Dermis microvascular lymphatic vessel endothelial cell (primary cell): ENCODE results near the gene NMNAT3. TPM values are rescaled to one million over a fixed set of nuclear protein-coding genes. Genes with fewer than 3 reads are reported as not detected.
"Not testable (repeated sequence)": the region's sequence is repeated elsewhere in the genome, so short reads cannot be mapped to it uniquely, and the experiment has no call there.

Experiments
- DNase-seq, 2 donors: peaks; one replicate each; pipeline versions ENCODE4 v3.0.0 to v3.0.0-alpha.2; 2010; ENCODE audit warnings: low read depth in 2 of 2
- total RNA-seq: library from RNA; depleted of rRNA; stranded (reverse); fragments of >200 nt; gene quantifications from 2 replicates; pipeline ENCODE4 v1.2.1, GENCODE V29; 2014

The NMNAT3 gene
- total RNA-seq, 1 donor from 2014 or later, result 0.77 TPM

DNA sequence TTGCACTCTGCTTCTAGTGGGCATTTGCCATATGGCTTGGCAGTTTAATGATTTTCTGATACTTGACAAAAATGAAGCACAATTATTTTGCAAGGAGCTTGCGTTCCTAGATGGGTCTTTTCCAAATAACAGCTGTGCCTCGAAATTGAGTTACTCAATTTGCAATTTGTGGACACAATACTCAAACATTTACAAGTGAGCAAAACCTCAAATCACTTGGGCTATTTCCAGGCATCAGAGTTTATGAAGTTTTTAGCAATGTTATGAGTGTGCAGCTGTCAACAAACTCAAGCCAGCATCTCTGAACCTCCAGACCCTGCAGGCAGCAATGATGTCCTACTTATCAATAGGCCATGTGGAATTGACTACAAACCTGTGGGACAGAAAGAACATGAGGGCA is 41.3 kb downstream of the NMNAT3 start:
- no peak for DNase-seq

DNA sequence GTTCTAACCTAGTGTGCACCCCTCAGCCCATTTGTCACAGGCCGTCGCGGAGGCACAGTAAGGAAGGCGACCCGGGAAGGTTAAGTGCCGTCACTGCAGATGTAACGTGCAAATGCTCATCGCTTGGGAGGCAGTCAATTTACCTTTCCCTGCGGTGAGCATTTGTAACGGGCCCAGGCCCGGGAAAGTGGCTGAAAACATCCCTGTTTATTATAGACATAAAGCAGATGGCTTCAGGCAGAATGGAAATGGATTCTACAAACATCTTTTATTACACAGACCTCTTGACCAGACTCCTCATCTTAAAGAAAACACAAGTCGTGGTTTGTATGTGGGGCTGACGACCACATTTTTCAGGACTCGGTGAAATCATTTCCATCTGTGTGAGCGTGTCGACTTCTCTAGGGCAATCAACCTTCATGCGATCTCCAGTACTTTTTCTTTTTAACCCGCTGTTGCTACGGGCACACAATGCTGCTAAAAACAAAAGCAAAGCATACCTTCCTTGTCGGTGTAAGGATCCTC is 43.6 kb downstream of the NMNAT3 start:
- DNase-seq, result no peak

DNA sequence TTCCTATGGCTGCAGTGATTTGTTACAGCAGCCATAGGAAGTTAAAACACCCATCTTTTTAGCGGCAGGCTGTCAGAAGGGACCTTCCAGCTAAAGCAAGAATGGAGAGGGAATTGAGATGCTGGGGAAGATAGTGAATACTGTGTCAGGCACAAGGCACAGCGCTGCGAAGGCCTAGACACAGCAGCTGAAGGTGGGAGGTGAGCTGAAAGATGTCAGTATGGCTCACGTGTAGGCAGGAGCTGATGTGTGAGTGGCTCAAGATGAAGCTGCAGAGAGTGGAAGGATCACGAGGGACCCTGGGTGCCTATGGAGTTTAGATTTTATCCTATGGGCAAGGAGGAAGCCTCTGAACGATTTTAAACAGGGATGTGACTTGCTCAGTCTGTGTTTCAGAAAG is 44.3 kb downstream of the NMNAT3 start:
- no peak for DNase-seq

DNA sequence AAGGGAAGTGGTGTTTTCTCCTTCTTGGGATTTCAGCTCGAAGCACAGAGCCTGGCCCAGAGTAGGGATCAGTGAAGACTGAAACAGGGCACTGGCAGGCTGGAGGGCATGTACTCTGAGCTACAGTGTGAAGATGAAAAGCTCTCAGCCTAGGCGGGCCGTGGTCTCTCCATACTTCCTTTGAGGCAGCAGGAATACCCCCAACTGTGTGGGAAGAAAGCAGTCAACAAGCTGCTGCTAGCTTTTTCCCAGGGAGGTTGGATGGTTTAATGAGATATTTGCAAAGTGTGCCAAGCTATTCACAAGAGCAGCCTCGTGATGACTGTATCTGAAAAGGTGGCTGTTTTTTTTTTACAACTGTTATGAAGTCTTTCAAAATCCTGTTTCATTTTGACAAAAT is 47.2 kb downstream of the NMNAT3 start:
- DNase-seq, result no peak

DNA sequence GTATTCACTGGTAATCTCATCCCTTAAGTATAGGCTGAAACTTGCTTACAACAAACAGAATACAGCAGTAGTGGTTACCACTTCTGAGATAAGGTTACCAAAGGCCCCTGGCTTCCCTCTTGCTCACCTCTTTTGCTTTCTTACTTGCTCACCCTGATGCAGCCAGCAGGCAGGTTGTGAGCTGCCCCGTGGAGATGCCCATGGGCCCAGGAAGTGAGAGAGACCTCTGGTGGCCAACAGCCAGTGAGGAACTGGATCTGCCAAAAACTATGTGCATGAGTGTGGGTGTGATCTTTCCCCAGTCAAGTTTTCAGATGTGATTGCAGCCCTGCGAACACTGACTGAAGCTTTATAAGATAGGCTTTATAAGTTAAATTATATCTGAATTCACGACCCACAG is 48.7 kb downstream of the NMNAT3 start:
- no peak for DNase-seq

DNA sequence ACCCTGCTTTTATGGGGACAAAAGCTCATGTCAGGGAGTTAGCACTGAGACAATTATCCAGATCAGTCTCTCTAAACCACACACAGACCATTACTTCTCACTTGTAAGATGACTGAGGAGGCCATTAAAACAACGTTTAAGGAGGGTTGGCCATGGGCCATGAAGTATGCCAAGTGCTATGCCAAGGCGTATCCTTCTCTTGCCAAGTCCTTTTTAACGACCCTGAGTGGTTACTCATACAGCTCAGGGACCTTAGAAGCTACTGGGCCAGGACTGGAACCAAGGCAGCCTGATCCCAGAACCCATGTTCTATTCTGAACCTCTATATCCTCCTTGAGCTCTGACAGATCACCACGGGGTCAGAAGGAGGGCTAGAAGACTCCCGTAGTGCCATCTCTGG is 50.0 kb downstream of the NMNAT3 start:
- no peak for DNase-seq

DNA sequence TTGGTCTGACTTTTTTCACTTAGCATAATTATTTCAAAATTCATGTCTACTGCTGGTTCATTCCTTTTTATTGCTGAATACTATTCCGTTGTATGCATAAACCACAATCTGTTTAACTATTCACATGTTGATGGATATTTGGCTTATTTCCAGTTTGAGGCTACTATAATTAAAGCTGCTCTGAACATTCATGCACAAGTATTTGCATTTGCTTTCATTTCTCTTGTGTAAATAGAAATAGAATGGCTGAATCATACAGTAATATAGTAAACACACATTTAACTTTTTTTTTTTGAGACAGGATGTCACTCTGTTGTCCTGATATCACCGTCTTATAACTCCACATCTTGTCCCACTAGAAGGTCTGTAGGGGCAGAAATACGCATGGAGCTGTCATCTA is 57.3 kb downstream of the NMNAT3 start:
- DNase-seq, result no peak

DNA sequence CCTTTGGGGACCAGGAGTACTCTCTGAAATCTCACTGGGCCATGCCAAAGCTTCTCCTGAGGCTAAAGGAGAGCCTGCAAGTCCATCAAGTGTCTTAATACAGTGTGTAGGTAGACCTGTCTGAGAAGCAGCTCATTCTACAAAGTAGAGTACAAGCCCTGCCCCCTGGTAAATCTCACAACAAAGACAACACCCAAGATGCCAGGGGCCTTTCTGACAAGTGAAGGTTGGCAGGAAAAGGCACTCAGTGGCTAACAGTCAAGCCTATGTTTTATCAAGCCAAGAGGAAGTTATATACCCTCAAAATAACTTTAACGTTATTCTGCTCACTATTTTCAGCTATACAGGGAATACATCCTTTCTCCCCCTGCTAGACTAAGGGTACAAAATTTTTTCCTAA is 58.3 kb downstream of the NMNAT3 start:
- no peak for DNase-seq

DNA sequence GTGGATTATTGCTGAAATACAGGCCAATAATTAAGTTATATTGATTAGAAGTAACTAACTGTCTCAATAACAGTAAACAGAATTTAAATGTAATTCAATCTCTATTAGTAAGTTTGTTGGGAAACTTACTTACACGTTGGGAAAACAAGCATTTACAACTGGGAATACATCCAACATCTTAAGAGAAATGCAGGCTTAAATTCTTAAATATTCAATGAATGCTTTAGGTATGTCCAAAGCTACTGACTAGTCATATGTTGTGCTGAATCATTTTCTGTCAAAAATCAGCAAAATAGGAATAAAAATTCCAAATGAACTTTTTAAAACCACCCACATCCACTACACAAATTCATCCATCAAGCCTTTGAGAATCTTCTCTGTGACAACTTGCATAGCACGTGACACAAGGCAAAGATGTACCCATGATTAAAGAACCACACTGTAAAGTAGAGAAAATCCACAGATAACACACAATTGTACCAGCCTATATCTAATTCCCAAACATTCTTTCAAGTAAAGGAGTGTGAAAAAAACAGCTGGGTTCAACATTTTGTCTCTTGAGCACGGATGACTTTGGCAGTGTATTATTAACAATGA is 60.0 kb downstream of the NMNAT3 start:
- DNase-seq, result no peak

DNA sequence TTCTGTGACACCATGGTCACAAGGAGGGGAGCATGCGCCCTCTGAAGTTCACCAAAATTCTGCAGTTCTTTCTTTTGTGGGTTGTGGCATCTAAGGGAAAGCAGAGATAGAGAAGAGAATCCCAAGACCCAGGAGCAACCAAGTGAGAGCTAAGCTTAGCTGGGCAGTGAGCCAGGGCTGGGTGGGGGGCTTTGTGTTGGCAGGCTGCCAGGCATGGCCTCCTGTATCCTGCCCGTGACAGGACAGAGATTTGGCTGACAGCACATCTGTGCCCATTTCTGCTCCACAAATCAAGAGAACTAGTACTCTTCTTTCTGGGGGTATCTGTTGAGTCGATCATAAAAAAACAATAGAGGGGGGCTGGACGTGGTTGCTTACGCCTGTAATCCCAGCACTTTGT is 66.2 kb downstream of the NMNAT3 start:
- no peak for DNase-seq

DNA sequence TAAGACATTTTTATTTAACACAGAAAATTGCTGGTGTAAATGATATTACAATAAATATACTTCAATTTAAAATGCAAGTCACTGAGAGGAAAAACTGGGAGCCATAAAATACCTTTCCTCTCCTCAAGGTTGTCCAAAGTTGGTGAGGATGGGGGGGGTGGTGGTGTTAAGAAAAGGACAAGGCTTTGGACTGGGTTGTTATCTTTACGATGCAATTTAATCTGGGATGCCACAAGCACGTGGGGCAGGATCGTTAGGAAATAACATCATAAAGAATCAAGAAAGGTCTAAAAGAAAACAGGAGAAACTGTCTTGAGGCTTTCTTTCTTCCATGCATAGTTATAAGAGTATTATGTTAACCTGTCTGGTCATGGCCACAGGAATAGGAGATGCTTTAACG is 66.9 kb downstream of the NMNAT3 start:
- DNase-seq, result no peak

DNA sequence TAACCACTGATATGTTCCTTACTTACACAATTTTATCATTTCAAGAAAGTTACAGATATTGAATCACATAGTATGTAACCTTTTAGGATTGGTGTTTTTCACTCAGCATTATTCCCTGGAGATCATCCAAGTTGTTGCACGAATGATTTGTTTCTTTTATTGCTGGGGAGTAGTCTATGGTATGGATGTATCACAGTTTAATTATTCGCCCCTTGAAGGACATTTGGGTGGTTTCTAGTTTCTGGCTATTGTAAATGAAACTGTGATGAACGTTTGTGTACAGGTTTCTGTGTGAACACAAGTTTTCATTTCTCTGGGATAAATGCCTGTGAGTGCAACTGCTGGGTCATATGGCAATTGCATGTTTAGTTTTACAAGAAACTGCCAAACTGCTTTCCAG is 68.8 kb downstream of the NMNAT3 start:
- DNase-seq, result no peak

DNA sequence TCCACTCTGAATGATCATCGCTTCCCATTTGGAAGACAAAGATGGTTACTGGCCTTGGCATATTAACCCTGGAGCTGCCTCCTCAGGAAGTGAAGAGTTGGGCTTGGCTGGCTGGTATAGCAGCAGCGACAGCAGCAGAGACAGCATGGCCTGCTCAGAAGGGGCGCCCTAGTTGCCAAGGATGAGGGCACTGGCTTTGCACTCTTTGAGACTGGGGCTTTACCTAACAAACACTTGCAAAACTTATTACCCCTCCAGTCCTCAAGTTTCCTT is 69.7 kb downstream of the NMNAT3 start:
- DNase-seq, result no peak

DNA sequence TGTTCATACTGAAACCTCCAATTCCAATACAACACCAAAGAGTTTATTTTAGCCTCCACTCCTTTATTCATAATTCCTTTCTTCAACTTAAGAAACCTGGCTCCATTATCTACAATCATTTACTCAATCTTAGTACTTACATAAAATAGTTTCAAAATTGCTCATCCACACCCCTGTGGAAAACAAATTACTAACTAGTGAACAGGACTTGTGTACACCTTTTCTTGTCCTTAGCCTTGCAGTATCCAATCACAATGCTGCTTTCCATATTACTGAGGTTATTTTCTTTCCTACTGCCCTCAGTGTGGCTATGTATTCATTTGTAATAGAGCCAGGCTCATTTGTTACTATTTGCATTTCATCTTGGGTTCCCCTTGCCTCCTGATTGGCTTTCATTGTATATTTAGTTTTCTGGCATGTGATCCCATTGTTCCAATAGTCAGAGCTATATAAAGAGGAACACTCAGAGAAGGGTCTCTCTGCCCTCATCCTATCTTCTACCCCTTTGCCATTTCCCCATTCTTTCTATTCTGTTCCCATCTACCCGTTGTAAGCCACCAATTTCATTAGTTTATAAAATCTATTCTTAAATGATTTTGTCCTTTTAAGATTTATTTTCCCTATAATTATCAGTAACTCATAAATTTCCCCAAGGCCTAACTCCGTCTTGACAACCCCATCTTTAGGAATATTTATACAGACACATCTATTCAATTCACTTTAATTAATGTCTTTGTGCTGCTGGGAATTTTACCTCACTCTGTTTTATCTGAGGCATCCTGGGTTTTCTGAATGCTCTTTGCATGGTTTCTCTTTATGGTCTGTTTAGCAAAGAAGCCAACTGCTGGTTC is 70.3 kb downstream of the NMNAT3 start:
- DNase-seq, result no peak

DNA sequence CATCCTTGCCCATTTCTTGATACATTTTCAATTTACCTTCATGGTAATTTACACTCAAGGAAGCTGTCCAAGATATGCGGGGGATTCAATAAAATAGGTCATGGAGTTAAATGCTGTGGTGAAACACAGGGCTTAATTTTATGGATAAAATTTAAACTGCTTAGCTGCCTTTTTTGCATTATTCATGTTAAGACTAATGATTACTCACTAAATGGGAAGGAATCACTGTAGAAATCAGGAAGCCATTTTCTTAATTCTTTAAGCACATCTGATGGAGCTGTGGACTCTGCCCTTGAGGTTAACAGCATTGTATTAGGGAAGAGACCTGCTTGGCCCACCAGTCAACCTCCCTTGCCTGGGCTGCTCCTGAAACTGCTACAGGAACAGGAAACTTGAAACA is 75.8 kb downstream of the NMNAT3 start:
- no peak for DNase-seq

DNA sequence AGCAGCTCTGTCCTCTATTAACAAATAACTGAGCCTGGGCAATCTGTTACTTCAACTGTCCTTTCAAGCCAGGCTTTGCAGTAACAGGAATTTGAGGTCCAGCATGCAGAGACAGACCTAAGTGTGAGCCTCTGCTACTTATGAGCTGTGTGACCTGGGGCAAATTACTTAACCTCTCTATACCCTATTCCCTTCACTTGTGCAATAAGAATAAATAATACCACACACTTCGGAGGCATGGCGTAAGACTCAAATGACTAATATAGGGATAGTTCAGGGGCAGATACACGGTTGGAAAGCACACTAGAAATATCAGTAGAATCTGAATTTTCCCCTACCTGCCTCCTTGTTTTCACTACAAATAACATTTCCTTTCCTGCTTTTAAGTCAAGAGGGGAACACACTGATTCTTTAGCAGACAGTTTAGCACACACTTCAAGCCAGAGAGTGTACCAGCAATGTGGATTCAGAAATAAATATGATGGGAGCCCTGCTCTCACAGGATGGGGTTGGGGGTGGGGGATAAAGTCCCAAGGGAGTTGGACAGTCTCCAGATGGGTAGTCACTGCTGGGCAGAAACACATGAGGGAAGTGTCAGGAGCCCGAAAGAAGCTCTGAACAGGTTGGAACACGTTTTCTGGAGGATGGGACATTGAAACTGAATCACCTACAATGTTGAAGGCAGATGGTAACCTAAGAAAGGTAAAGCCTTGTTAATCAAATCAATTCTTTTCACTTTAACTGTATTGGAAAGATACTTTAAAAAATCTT is 76.4 kb downstream of the NMNAT3 start:
- DNase-seq, result no peak

DNA sequence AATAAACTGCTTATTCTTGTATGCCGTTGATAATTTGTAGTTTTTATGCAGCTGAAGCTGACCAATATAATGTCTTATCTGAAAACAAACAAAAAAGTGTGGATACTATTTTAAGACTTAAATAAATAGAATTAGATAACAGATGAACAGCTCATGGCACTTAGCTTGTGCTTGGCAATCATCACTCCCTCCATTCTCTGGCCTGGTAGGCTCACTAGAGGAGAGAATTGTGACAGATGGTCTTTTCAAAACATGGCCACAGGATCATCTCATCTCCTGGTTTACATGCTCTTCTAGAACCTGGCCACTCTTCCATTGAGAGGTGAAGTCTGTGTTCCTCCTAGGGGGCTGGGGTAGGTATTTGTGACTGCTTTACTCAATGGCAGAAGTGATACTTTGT is 79.8 kb downstream of the NMNAT3 start:
- DNase-seq, result no peak

DNA sequence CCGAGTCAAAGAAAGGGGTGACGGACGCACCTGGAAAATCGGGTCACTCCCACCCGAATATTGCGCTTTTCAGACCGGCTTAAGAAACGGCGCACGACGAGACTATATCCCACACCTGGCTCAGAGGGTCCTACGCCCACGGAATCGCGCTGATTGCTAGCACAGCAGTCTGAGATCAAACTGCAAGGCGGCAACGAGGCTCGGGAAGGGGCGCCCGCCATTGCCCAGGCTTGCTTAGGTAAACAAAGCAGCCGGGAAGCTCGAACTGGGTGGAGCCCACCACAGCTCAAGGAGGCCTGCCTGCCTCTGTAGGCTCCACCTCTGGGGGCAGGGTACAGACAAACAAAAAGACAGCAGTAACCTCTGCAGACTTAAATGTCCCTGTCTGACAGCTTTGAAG is 86.6 kb downstream of the NMNAT3 start:
- DNase-seq, result not testable (repeated sequence)

DNA sequence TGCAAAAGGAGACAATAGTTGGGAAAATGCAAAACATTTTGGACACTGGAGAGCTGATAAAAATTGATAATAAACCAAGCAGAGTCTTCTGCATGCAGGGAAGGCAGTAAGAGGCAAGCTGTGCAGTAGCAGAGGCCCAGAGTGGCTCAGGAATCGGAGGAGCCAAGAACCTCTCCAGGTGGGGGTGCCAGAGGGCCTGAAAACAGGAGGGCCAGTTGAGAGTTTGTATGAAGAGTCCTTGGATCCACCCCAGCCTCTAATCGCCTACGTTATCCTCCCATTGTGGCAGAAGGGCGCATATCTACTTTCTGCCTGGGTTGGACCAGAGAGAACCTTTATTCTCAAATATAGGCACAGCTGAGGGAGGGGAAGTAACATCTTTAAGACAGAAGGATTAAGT is 89.3 kb downstream of the NMNAT3 start:
- no peak for DNase-seq

DNA sequence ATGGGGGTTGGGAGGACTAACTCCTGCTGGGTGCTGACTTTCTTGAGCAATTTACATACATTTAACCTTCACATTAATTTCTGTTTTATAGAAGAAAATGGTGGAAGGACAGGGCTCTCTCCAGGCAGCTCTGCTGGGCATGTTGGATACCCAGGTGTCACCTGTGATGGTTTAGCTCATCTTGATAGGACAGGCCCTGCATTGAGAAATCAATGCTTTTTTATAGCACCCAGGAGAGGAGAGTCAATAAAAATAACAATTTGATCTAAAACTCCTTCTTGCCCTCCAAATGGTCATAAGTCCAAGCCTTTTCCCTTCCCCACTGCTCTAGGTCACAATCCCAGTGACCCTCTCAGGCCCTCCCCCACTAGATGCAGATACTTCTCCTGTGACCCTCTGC is 90.0 kb downstream of the NMNAT3 start:
- no peak for DNase-seq

DNA sequence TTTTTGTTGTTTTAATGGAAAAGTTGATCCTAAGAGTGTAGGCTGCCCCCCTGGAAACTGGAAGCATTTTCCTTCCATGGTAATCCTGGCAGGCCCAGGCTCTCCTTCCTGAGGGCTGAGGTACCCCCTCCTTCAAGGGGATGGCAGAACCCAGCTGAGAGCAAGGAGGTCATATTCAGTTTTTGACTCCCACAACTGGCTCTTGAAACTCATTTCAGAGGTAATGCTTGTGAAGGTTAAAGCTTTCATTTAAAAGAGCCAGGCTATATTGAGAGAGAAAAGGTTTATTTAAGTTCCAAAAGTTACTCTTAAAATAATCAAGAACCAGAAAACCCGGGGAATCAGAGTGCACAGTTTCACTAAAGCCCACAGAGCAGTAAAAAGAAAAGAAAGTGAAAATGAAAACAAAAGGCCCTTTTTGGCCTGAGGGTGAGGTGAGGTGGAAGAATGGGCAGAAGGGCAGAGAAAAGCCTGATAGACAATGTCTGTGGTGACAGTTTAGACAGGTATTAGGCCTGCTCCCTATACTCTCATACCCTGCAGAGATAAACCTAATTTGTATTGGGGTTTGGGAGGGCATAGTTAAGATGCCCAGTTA is 91.3 kb downstream of the NMNAT3 start:
- no peak for DNase-seq

DNA sequence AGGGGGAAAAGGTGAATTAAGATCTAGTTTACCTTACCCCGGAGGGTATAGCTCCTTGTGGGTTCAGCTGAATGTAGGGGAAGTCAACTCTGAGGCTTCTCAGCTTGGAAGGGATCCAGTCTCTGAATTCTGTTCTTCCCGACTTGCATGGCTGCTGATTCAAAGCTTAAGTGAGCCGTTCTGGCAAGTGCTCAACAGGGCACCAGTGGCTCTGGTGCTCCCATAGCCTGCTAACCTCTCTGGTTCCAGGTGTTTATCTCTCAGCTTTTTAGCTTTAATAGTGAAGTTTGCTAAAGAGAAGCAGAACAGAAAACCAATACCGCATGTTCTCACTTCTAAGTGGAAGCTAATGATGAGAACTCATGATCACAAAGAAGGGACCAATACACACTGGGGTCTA is 92.0 kb downstream of the NMNAT3 start:
- no peak for DNase-seq
